CD8-positive, alpha-beta memory T cell (primary cell): ENCODE measurements around the gene CDC6. TPM values are rescaled to one million over a fixed set of nuclear protein-coding genes. Genes with fewer than 3 reads are reported as not detected.

Source experiments
- CTCF ChIA-PET: fragments of 350-600 bp; sonication (Branson Sonifier 250); formaldehyde crosslinking; loops from one replicate; lab custom pipeline; 2021; ENCODE audit warnings: antibody characterized with exemption; lab: Charles Lee
- POLR2A ChIA-PET: fragments of 350-600 bp; sonication (Branson Sonifier 250); formaldehyde crosslinking; loops from one replicate; lab custom pipeline; 2021; ENCODE audit warnings: antibody characterized with exemption; lab: Charles Lee
- DNase-seq, 5 donors: peaks; one replicate each; pipeline versions ENCODE4 v3.0.0 to v3.0.0-alpha.2; 2020 to 2022; ENCODE audit warnings: mixed read lengths in 1 of 5
- H3K27ac ChIP-seq: one replicate; pipeline ENCODE4 v1.7.0; 2013; ENCODE audit warnings: low read depth, mild to moderate bottlenecking, low read length, moderate library complexity
- H3K27me3 ChIP-seq: 2 replicates; pipeline ENCODE4 v1.7.0; 2013; ENCODE audit warnings: low read length, mild to moderate bottlenecking; ENCODE audit not compliant: insufficient read depth, poor library complexity, severe bottlenecking
- H3K36me3 ChIP-seq: 2 replicates; pipeline ENCODE4 v1.7.0; 2013; ENCODE audit warnings: mild to moderate bottlenecking, low read length, moderate library complexity; ENCODE audit not compliant: insufficient read depth
- H3K4me1 ChIP-seq: 2 replicates; pipeline ENCODE4 v1.7.0; 2013; ENCODE audit warnings: mild to moderate bottlenecking, low read length, moderate library complexity; ENCODE audit not compliant: insufficient read depth
- H3K4me3 ChIP-seq: 2 replicates; pipeline ENCODE4 v1.7.0; 2013; ENCODE audit warnings: mild to moderate bottlenecking, low read length
- H3K9me3 ChIP-seq: 2 replicates; pipeline ENCODE4 v1.7.0; 2013; ENCODE audit warnings: mild to moderate bottlenecking, low read length
- H3K27ac Mint-ChIP-seq, 8 donors: one replicate each; pipeline ENCODE4 v1.8.0; 2020 to 2021; ENCODE audit warnings: mixed read lengths in 8 of 8, mild to moderate bottlenecking in 6 of 8, inconsistent platforms in 3 of 8, moderate library complexity in 3 of 8
- H3K27me3 Mint-ChIP-seq, 2 donors: one replicate each; pipeline ENCODE4 v1.8.0; 2020 to 2021; ENCODE audit warnings: mixed read lengths in 2 of 2, mild to moderate bottlenecking in 1 of 2, moderate library complexity in 1 of 2
- H3K36me3 Mint-ChIP-seq, 3 donors: one replicate each; pipeline ENCODE4 v1.8.0; 2020 to 2021; ENCODE audit warnings: mixed read lengths in 3 of 3, inconsistent platforms in 1 of 3, mild to moderate bottlenecking in 1 of 3
- H3K4me1 Mint-ChIP-seq, 3 donors: one replicate each; pipeline ENCODE4 v1.8.0; 2020 to 2021; ENCODE audit warnings: mixed read lengths in 3 of 3, inconsistent platforms in 1 of 3, mild to moderate bottlenecking in 1 of 3
- H3K4me3 Mint-ChIP-seq, 7 donors: one replicate each; pipeline ENCODE4 v1.8.0; 2020 to 2021; ENCODE audit warnings: mixed read lengths in 7 of 7, mild to moderate bottlenecking in 6 of 7, moderate library complexity in 4 of 7, inconsistent platforms in 2 of 7
- H3K9me3 Mint-ChIP-seq, 5 donors: one replicate each; pipeline ENCODE4 v1.8.0; 2020 to 2022; ENCODE audit warnings: mixed read lengths in 5 of 5, mild to moderate bottlenecking in 3 of 5, moderate library complexity in 2 of 5, inconsistent platforms in 1 of 5
- polyA plus RNA-seq: library from polyadenylated mRNA; unstranded; fragments of 300-500 nt; fragmentation: Illumina TruSeq; gene quantifications from one replicate; pipeline ENCODE4 v1.2.3, GENCODE V29; 2021
- total RNA-seq, 2 experiments: library from RNA; stranded (reverse); gene quantifications; one replicate each; pipeline ENCODE4 v1.2.3, GENCODE V29; 2021

CDC6 gene
- total and polyA plus RNA-seq, 3 experiments from 2014 or later, result 0.49 to 110 (median 107) TPM

DNA sequence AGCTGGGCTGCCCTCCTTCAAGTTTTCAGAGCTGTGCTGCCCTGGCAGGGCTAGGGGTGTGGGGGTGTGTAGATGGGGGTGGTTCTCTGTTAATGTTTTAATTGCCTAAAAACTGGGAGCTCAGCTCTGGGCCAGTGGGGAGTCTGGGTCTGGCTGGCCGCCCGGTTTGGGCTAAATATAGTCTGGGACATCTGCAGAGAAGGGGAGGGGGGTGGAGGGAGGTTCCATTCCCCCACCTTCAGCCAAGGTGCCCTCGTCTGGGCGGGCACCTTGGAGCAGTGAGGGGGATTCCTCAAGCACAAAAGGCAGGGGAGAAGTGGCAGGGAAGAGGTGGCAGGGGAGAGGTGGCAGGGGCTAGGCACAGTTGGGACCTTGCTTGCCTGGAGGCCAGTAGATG lies 34.3 kb downstream of the CDC6 start:
- H3K27me3 Mint-ChIP-seq, result peaks cover 0 to 8% of the 10 kb centered on the region in 2 donors
- POLR2A ChIA-PET, result interaction anchor here (0.7 to 4.4 kb wide), 6 partner anchors 14 to 303 kb away, joined by 3 to 30 read pairs (median 4); partner anchors contain the start of gene RARA
- CTCF ChIA-PET, result interaction anchor here (0.8 to 2.5 kb wide), 8 partner anchors 9 to 36 kb away, joined by 3 to 15 read pairs (median 3); no protein-coding TSS in a partner anchor
- H3K36me3 Mint-ChIP-seq, result peaks cover 0 to 19% (median 0%) of the 10 kb centered on the region in 3 donors
- Histone ChIP-seq H3K4me1 (peaks cover 83% of the 10 kb centered on the region), H3K36me3 (no peaks in the 10 kb centered on the region), H3K27me3 (no peaks in the 10 kb centered on the region), H3K27ac (peak overlapping the region; percentile 100), H3K4me3 (peak overlapping the region; percentile 92), H3K9me3 (no peaks in the 10 kb centered on the region)
- peak overlapping the region; percentile 86 to 98 (median 98) for H3K4me3 Mint-ChIP-seq
- H3K27ac Mint-ChIP-seq, result peak overlapping the region; percentile 98 to 100 (median 100)
- DNase-seq, result no peak
- H3K4me1 Mint-ChIP-seq, result peaks cover 89 to 95% (median 93%) of the 10 kb centered on the region in 3 donors
- peaks cover 0 to 8% (median 2%) of the 10 kb centered on the region in 5 donors for H3K9me3 Mint-ChIP-seq

GRCh38 chr17:40322358-40323315 lies 35.0 kb downstream of the CDC6 start:
- peaks cover 89 to 95% (median 93%) of the 10 kb centered on the region in 3 donors for H3K4me1 Mint-ChIP-seq

DNA sequence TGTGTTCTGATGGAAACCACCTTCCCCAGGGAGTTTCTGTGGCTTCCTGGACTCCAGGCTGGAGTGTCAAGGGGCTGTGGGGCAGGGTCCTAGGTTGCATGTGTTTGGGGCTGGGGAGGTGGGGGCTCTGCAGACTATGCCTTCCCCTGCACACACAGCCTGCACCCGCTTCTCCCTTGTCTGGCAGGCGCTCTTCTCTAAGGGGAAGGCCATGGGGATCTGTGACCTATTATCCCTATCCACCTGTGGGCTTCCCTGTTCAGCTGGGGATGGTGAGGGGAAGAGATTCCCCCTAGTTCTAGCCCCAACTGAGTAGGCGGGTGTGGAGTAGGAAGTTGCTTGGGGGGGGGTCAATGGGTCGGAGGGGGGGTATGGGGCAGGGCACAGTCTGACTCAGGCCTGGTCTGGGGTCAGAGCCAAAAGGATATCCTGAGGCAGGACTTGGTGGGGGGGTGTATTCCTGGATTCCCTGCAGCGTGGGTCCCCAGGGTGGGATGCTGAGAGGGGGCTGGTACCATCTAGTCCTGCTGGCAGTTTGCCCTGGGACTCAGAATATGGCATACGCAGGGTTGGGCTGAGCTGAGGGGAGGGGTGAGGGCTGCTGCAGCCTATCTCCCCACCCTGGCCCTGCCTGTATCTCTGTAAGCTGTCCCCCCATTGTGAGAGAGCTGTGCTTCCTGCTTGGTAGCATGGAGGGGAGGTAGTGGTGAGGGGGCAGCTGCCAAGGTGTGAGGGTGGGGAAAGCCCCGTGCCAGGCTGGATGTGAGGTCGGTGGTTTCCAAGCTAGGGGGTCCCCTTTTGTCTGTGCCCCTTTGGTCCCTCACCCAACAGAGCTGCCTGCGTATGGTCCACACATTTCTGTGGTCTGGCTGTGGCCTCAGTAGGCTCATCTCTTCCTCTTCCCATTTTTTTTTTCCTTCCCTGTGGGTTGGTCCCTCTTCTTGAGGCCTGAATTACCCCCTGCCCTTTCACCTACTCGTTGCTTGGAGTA lies 36.0 kb downstream of the CDC6 start:
- H3K4me3 Mint-ChIP-seq, result peak overlapping the region; percentile 86 to 98 (median 98)
- Histone ChIP-seq H3K4me1 (peaks cover 91% of the 10 kb centered on the region), H3K4me3 (peak overlapping the region; percentile 92), H3K36me3 (no peaks in the 10 kb centered on the region), H3K9me3 (no peaks in the 10 kb centered on the region), H3K27me3 (no peaks in the 10 kb centered on the region), H3K27ac (peak overlapping the region; percentile 100)
- peak; percentile 77 to 93 (median 89) for DNase-seq
- ChIA-PET CTCF (interaction anchor here (0.9 to 7.3 kb wide), 9 partner anchors 16 to 237 kb away, joined by 3 to 46 read pairs (median 7); no protein-coding TSS in a partner anchor), POLR2A (interaction anchor here (0.6 to 4.4 kb wide), 10 partner anchors 8 to 1366 kb away, joined by 3 to 30 read pairs (median 4); partner anchors contain the start of genes RARA and WIPF2)
- peaks cover 92 to 97% (median 96%) of the 10 kb centered on the region in 3 donors for H3K4me1 Mint-ChIP-seq
- H3K36me3 Mint-ChIP-seq, result peaks cover 0 to 20% (median 0%) of the 10 kb centered on the region in 3 donors
- peaks cover 0 to 8% (median 2%) of the 10 kb centered on the region in 5 donors for H3K9me3 Mint-ChIP-seq
- peaks cover 0 to 8% of the 10 kb centered on the region in 2 donors for H3K27me3 Mint-ChIP-seq
- peak overlapping the region; percentile 98 to 100 (median 100) for H3K27ac Mint-ChIP-seq

More at GRCh38 chr17:40322358-40323315, 35.0 kb downstream of the CDC6 start:
- DNase-seq, result peak; percentile 85 to 98 (median 97)
- Histone ChIP-seq H3K9me3 (no peaks in the 10 kb centered on the region), H3K27ac (peak overlapping the region; percentile 100), H3K4me3 (peak overlapping the region; percentile 92), H3K36me3 (no peaks in the 10 kb centered on the region), H3K4me1 (peaks cover 83% of the 10 kb centered on the region), H3K27me3 (no peaks in the 10 kb centered on the region)
- Mint-ChIP-seq H3K27me3 (peaks cover 0 to 8% of the 10 kb centered on the region in 2 donors), H3K36me3 (peaks cover 0 to 19% (median 0%) of the 10 kb centered on the region in 3 donors), H3K9me3 (peaks cover 0 to 8% (median 2%) of the 10 kb centered on the region in 5 donors), H3K4me3 (peak overlapping the region; percentile 86 to 98 (median 98)), H3K27ac (peak overlapping the region; percentile 98 to 100 (median 100))
- CTCF ChIA-PET, result interaction anchor here (0.8 to 7.3 kb wide), 11 partner anchors 9 to 35 kb away, joined by 3 to 41 read pairs (median 4); partner anchors contain the start of gene RARA
- POLR2A ChIA-PET, result interaction anchor here (0.6 to 4.4 kb wide), 10 partner anchors 10 to 224 kb away, joined by 3 to 30 read pairs (median 4); partner anchors contain the start of genes RARA and WIPF2

GRCh38 chr17:40325156-40326013 lies 37.7 kb downstream of the CDC6 start:
- Mint-ChIP-seq H3K36me3 (peaks cover 0 to 17% (median 0%) of the 10 kb centered on the region in 3 donors), H3K4me1 (peaks cover 89 to 95% (median 94%) of the 10 kb centered on the region in 3 donors), H3K27ac (peak overlapping the region; percentile 98 to 100 (median 100)), H3K27me3 (peaks cover 0 to 8% of the 10 kb centered on the region in 2 donors), H3K4me3 (peak overlapping the region; percentile 23 to 94 (median 85)), H3K9me3 (peaks cover 0 to 8% (median 2%) of the 10 kb centered on the region in 5 donors)
- peak overlapping the region; percentile 93 for H3K27ac ChIP-seq
- peak in 4 of 5 donors; percentile 38 to 67 (median 46) for DNase-seq
- peak overlapping the region; percentile 67 for H3K4me3 ChIP-seq
- no peaks in the 10 kb centered on the region for H3K36me3 ChIP-seq
- no peaks in the 10 kb centered on the region for H3K9me3 ChIP-seq
- H3K27me3 ChIP-seq, result no peaks in the 10 kb centered on the region
- H3K4me1 ChIP-seq, result peaks cover 93% of the 10 kb centered on the region
- CTCF ChIA-PET, result interaction anchor here (1.0 to 7.3 kb wide), 9 partner anchors 7 to 32 kb away, joined by 3 to 46 read pairs (median 8); no protein-coding TSS in a partner anchor
- POLR2A ChIA-PET, result interaction anchor here (0.5 to 2.4 kb wide), 8 partner anchors 10 to 1507 kb away, joined by 3 to 6 read pairs (median 3); no protein-coding TSS in a partner anchor

GRCh38 chr17:40326014-40326831 lies 38.5 kb downstream of the CDC6 start:
- H3K27ac Mint-ChIP-seq, result peak overlapping the region; percentile 98 to 100 (median 100)
- POLR2A ChIA-PET, result interaction anchor here (0.6 to 2.4 kb wide), 6 partner anchors 11 to 23 kb away, joined by 3 to 6 read pairs (median 3); no protein-coding TSS in a partner anchor
- peaks cover 87 to 95% (median 91%) of the 10 kb centered on the region in 3 donors for H3K4me1 Mint-ChIP-seq
- Histone ChIP-seq H3K4me3 (peak overlapping the region; percentile 67), H3K36me3 (peaks cover 8% of the 10 kb centered on the region), H3K27me3 (no peaks in the 10 kb centered on the region), H3K4me1 (peaks cover 93% of the 10 kb centered on the region), H3K27ac (peak overlapping the region; percentile 93), H3K9me3 (no peaks in the 10 kb centered on the region)
- H3K27me3 Mint-ChIP-seq, result peaks cover 0 to 8% of the 10 kb centered on the region in 2 donors
- H3K9me3 Mint-ChIP-seq, result peaks cover 0 to 8% (median 2%) of the 10 kb centered on the region in 5 donors
- H3K36me3 Mint-ChIP-seq, result peaks cover 0 to 25% (median 1%) of the 10 kb centered on the region in 3 donors
- H3K4me3 Mint-ChIP-seq, result peak overlapping the region; percentile 66 to 94 (median 85)
- CTCF ChIA-PET, result interaction anchor here (1.0 to 7.3 kb wide), 8 partner anchors 8 to 31 kb away, joined by 3 to 46 read pairs (median 10); no protein-coding TSS in a partner anchor
- DNase-seq, result peak; percentile 60 to 85 (median 75)
